ENCODE data around the gene HEXD.

HEXD gene

GRCh38 chr17:82443465-82444283 lies 25.5 kb downstream of the HEXD start:
- TF ChIP-seq, protein P1, sequence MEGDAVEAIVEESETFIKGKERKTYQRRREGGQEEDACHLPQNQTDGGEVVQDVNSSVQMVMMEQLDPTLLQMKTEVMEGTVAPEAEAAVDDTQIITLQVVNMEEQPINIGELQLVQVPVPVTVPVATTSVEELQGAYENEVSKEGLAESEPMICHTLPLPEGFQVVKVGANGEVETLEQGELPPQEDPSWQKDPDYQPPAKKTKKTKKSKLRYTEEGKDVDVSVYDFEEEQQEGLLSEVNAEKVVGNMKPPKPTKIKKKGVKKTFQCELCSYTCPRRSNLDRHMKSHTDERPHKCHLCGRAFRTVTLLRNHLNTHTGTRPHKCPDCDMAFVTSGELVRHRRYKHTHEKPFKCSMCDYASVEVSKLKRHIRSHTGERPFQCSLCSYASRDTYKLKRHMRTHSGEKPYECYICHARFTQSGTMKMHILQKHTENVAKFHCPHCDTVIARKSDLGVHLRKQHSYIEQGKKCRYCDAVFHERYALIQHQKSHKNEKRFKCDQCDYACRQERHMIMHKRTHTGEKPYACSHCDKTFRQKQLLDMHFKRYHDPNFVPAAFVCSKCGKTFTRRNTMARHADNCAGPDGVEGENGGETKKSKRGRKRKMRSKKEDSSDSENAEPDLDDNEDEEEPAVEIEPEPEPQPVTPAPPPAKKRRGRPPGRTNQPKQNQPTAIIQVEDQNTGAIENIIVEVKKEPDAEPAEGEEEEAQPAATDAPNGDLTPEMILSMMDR (IDR thresholded peaks at IDR 0.05), result no peak

- TF ChIP-seq, protein P1 (IDR thresholded peaks at IDR 0.05), result no peak
These were observed 26.2 kb downstream of the HEXD start for GRCh38 chr17:82444284-82444893.

DNA sequence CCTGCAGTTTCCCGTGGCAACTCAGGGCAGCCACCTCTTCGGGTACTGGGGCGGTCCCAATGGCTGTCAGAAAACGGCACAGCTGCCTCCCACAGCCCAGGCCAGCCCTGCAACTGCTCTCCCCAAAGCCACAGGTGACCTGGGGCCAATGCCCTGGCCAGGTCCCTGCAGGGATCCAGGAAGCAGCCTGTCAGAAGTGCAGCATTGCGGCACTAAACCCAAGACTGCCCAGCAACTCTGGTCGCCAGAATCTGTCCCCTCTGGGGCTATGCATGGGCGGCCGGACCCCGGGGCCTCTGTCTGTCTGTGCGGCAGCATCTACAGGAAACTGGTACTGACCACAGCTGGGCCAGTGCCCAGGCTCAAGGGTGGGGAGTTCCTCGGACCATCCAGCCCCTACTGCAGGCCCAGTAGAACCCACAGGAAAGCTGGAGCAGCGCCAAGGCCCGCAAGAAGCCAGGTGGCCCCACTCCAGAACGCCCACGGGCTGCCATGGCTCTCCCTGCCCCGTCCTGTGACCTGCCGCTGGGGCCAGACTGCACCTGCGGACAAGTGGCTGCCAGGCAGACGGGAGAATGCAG lies 26.9 kb downstream of the HEXD start:
- TF ChIP-seq, protein P1 (IDR thresholded peaks at IDR 0.05), result no peak

- TF ChIP-seq, protein P1 (IDR thresholded peaks at IDR 0.05), result no peak
These were observed 27.4 kb downstream of the HEXD start for GRCh38 chr17:82445542-82445941.

- TF ChIP-seq, protein P1 (IDR thresholded peaks at IDR 0.05), result no peak
These were observed 28.0 kb downstream of the HEXD start for GRCh38 chr17:82446124-82446523.

DNA sequence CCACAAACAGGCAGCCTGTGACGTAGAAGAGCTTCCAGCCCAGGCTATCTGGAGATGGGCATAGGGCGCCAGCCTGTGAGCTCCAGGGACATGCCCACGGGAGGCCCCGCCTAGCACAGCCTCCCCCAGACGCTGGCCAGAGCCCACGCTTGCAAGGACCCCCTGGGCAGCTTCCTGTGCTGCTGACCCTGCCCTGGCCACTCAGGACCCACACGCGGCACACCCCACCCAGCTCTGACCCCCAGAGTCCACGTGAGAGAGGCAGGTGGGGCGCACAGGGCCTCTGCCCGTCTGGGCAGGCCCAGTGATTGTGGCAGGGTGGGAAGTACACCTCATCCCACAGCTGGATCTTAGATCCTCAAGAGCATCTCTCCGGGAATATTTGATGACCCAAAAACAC lies 28.5 kb downstream of the HEXD start:
- TF ChIP-seq, protein P1 (IDR thresholded peaks at IDR 0.05), result no peak

DNA sequence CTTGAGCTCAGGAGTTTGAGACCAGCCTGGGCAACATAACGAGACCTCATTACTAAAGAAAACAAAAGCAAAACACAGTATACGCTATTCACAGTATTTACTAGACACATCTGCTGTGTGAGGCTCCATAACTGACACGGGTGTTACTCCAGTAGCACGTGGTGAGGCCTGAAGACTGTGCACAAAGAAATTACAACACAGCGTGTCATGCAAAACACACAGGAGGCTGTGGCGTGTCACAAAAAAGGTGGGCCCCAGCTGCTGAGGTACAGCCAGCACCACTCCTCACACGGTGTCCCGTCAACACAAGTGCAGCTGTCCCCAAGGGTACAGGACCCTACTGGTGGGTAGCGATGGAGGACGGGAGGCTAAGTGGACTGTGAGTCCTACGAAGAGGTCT lies 29.7 kb downstream of the HEXD start:
- TF ChIP-seq, protein P1 (IDR thresholded peaks at IDR 0.05), result no peak
